A673 (cell line): ENCODE measurements around the gene FEM1A. TPM values are rescaled to one million over a fixed set of nuclear protein-coding genes. Genes with fewer than 3 reads are reported as not detected.
"Not testable (repeated sequence)": the region's sequence is repeated elsewhere in the genome, so short reads cannot be mapped to it uniquely, and the experiment has no call there.

Experiments
- BruUV-seq: library from RNA; stranded (reverse); fragments of 400-500 nt; replicated peaks from 2 replicates; lab custom pipeline; 2021; lab: Mats Ljungman, UMichigan
- CTCF ChIA-PET: fragments of 300-600 bp; sonication (Branson Sonifier 250); formaldehyde crosslinking; loops from one replicate; lab custom pipeline; 2022; ENCODE audit warnings: antibody characterized with exemption; lab: Charles Lee
- POLR2A ChIA-PET: fragments of 300-600 bp; sonication (Branson Sonifier 250); formaldehyde crosslinking; loops from one replicate; lab custom pipeline; 2022; ENCODE audit warnings: antibody characterized with exemption; ENCODE audit not compliant: low non-redundant PET; lab: Charles Lee
- DNase-seq: peaks from one replicate; pipeline ENCODE4 v3.0.0-alpha.2; 2015; ENCODE audit warnings: low spot score
- H3K27ac ChIP-seq: fragments of 200-600 bp; sonication (generic); 2 replicates; pipeline ENCODE4 v1.5.1; 2016; ENCODE audit warnings: mixed run types, low read depth, mild to moderate bottlenecking, mixed read lengths, antibody characterized with exemption, low read length; ENCODE audit not compliant: poor library complexity, severe bottlenecking
- H3K27me3 ChIP-seq: fragments of 200-600 bp; sonication (generic); replicated peaks from 2 replicates; pipeline ENCODE4 v1.6.1; 2017; ENCODE audit warnings: mixed run types, low read depth, mild to moderate bottlenecking, mixed read lengths, antibody characterized with exemption, low read length; ENCODE audit not compliant: insufficient read depth, poor library complexity
- H3K36me3 ChIP-seq: fragments of 200-600 bp; sonication (generic); 2 replicates; pipeline ENCODE4 v1.6.1; 2016; ENCODE audit warnings: mixed run types, mild to moderate bottlenecking, mixed read lengths, antibody characterized with exemption, low read length; ENCODE audit not compliant: insufficient read depth, poor library complexity, severe bottlenecking
- H3K4me1 ChIP-seq: fragments of 200-600 bp; sonication (generic); 2 replicates; pipeline ENCODE4 v1.6.1; 2017; ENCODE audit warnings: mixed run types, mild to moderate bottlenecking, mixed read lengths, antibody characterized with exemption, low read length; ENCODE audit not compliant: insufficient read depth, poor library complexity, severe bottlenecking
- H3K4me3 ChIP-seq: fragments of 200-600 bp; sonication (generic); 2 replicates; pipeline ENCODE4 v1.5.1; 2016; ENCODE audit warnings: low read depth, mixed run types, mild to moderate bottlenecking, mixed read lengths, low read length; ENCODE audit not compliant: poor library complexity, severe bottlenecking
- H3K9me3 ChIP-seq: fragments of 200-600 bp; sonication (generic); 2 replicates; pipeline ENCODE4 v1.6.1; 2016; ENCODE audit warnings: mixed run types, low read depth, mild to moderate bottlenecking, mixed read lengths, antibody characterized with exemption, low read length; ENCODE audit not compliant: poor library complexity, severe bottlenecking
- EZH2 ChIP-seq: fragments of 200-600 bp; sonication (generic); IDR thresholded peaks from 2 replicates; pipeline ENCODE4 v1.6.1; 2017; ENCODE audit warnings: borderline replicate concordance, low read depth, mild to moderate bottlenecking, mixed read lengths, antibody characterized with exemption, low read length; ENCODE audit not compliant: poor library complexity, severe bottlenecking
- intact Hi-C: fragments of 100-400 bp; cut with micrococcal nuclease; formaldehyde crosslinking; loops from one replicate; pipeline ENCODE4 v1.10.0; 2022; ENCODE audit not compliant: unreplicated experiment
- total RNA-seq: library from RNA; stranded (reverse); gene quantifications from 2 replicates; pipeline ENCODE4 v1.2.3, GENCODE V29; 2021
- TF ChIP-seq, protein P1 (sequence below): fragments of 300-800, 200-600 bp; sonication (generic); conservative IDR thresholded peaks from 2 replicates; pipeline ENCODE4 v1.5.1; 2017; ENCODE audit warnings: low read depth, mild to moderate bottlenecking, antibody characterized with exemption, low read length, moderate library complexity, mixed read lengths

FEM1A gene
- total RNA-seq, 1 experiment from 2014 or later: 18.9 TPM

DNA sequence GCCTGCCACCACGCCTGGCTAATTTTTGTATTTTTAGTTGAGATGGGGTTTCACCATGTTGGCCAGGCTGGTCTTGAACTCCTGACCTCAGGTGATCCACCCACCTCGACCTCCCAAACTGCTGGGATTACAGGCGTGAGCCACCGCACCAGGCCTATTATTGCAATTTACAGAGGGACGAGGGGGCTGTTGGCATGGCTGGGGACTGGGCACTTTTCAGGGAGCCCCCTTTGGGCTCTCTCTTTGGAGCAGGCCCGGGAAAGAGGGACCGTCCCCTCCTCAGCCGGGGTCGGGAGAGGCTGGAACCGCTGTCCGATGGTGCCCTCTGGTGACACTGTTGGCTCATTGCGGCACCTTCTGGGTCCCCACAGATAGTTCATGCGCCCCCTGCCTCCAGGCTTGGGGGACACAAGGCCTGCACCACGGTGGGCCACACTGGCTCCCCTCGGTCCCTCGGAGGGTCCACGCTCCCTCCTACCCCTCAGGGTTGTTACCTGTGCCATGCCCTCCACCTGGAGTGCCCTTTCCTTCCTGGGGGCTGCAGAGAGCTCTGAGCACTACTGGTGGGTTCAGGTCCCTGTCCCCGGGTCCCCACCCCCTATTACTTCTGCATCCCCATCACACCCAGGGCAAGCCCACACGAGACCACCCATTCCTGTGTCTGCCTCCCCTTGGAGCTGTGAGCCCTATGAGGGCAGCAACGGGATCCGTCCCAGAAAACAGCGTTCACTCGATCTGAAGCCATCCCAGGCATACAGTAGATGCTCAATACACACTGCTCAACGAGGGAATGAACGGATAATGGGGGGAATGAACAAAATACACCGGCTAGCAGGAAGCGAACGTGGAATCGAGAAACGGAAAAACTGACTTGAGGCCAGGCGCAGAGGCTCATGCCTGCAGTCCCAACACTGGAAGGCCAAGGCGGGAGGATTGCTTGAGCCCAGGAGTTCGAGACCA is 12.5 kb downstream of the FEM1A start:
- no peak overlapping the region for H3K4me3 ChIP-seq
- BruUV-seq: no TSS peak
- no peaks in the 10 kb centered on the region for H3K4me1 ChIP-seq
- intact Hi-C loops: loop anchor here (1.0 kb wide), 1 partner anchor 72 kb away; no protein-coding TSS in a partner anchor
- no peaks in the 10 kb centered on the region for H3K9me3 ChIP-seq
- DNase-seq: peak; percentile 82
- ChIA-PET CTCF (interaction anchor here (1.0 to 1.3 kb wide), 2 partner anchors 48 to 108 kb away, joined by 3 to 4 read pairs; no protein-coding TSS in a partner anchor), POLR2A (no interaction called here)
- no peaks in the 10 kb centered on the region for H3K36me3 ChIP-seq
- no peaks in the 10 kb centered on the region for H3K27me3 ChIP-seq
- no peak overlapping the region for H3K27ac ChIP-seq
- TF ChIP-seq EZH2: no peak
- TF ChIP-seq, protein P1, sequence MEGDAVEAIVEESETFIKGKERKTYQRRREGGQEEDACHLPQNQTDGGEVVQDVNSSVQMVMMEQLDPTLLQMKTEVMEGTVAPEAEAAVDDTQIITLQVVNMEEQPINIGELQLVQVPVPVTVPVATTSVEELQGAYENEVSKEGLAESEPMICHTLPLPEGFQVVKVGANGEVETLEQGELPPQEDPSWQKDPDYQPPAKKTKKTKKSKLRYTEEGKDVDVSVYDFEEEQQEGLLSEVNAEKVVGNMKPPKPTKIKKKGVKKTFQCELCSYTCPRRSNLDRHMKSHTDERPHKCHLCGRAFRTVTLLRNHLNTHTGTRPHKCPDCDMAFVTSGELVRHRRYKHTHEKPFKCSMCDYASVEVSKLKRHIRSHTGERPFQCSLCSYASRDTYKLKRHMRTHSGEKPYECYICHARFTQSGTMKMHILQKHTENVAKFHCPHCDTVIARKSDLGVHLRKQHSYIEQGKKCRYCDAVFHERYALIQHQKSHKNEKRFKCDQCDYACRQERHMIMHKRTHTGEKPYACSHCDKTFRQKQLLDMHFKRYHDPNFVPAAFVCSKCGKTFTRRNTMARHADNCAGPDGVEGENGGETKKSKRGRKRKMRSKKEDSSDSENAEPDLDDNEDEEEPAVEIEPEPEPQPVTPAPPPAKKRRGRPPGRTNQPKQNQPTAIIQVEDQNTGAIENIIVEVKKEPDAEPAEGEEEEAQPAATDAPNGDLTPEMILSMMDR: peak; percentile 93

DNA sequence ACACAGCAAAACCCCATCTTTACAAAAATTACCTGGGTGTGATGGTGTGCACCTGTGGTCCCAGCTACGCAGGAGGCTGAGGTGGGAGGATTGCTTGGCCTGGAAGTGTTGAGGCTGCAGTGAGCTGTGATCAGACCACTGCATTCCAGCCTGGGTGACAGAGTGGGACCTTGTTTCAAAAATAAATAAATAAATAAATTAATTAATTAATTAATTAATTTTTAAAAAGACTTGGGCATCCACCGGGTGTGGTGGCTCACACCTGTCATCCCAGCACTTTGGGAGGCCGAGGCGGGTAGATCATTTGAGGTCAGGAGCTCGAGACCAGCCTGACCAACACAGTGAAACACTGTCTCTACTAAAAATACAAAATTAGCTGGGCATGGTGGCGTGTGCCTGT is 13.6 kb downstream of the FEM1A start:
- H3K9me3 ChIP-seq, H3K27ac ChIP-seq, intact Hi-C loops, H3K4me3 ChIP-seq, DNase-seq, H3K36me3 ChIP-seq, H3K4me1 ChIP-seq, H3K27me3 ChIP-seq, BruUV-seq: not testable (repeated sequence)
- CTCF ChIA-PET: interaction anchor here (0.6 to 1.3 kb wide), 3 partner anchors 14 to 68 kb away, joined by 3 to 6 read pairs (median 4); partner anchors contain the start of gene FEM1A
- POLR2A ChIA-PET: interaction anchor here (0.6 kb wide), 1 partner anchor 474 kb away, joined by 4 read pairs; no protein-coding TSS in a partner anchor

DNA sequence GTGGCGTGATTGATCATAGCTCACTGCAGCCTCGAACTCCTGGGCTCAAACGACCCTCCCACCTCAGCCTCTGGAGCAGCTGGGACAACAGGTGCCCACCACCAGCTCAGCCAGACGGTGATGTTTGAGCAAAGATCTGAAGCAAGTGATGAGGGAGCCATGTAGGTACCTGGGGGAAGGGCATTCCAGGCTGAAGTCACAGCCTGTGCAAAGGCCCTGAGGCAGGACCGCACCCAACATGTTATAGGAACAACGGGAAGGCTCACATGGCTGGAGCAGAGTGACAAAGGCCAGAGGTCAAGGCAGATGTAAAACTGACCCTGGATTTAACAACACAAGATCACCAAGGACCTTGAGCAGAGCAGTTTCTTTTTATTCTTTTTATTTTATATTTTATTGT is 14.8 kb downstream of the FEM1A start:
- no peak overlapping the region for H3K27ac ChIP-seq
- intact Hi-C loops: no loop called here
- ChIA-PET POLR2A (no interaction called here), CTCF (interaction anchor here (0.6 to 1.4 kb wide), 2 partner anchors 15 to 107 kb away, joined by 5 to 9 read pairs; partner anchors contain the start of gene FEM1A)
- H3K4me3 ChIP-seq: no peak overlapping the region
- BruUV-seq: no TSS peak
- no peaks in the 10 kb centered on the region for H3K27me3 ChIP-seq
- H3K4me1 ChIP-seq: no peaks in the 10 kb centered on the region
- no peak for TF ChIP-seq EZH2
- TF ChIP-seq, protein P1: no peak
- no peak for DNase-seq
- H3K36me3 ChIP-seq: no peaks in the 10 kb centered on the region
- H3K9me3 ChIP-seq: no peaks in the 10 kb centered on the region
